ENCODE measurements around the gene ASPSCR1. TPM values are rescaled to one million over a fixed set of nuclear protein-coding genes. Genes with fewer than 3 reads are reported as not detected.

Gene ASPSCR1
- total RNA-seq, 1 experiment from 2014 or later: 54.9 TPM

DNA sequence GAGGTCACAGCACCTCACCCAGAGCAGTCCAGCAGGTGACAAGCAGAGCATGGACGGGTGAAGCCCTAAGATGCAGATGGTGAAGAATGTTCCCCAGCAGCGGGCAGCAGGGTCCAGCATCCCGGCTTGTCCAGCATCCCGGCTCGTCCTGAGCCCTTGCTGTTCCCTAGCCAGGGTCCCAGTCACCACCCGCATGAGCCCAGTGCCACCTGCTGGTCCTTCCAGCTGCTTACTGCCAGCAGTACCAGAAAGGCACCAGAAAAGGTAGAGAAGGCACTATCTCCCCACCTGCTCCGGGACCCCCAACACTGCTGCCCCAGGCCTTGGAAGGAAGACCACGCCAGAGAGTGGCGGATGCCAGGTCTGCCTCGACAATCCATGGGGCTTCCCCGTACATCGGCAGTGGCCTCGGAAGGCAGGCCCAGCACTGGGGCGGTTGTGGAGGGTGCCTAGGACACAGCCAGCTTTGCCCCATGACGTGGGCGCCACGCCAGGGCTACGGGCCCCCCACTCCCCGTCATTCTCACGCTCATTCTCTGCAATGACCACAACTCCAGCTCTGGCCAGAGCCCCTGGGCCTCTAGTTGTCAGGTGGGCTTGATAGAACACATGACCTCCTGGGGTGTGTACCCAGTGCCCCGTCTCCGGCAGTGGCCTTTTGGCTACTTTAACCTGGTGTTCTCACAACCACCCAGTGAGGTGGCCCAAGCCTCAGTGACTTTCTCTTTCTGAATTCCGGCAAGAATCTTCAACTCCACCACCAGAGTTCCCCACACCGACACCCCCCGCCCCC is 43.9 kb downstream of the ASPSCR1 start:
- H3K4me1 ChIP-seq (replicated peaks; ENCODE audit: insufficient read depth): peaks cover 6% of the 10 kb centered on the region; the same call in 1 of the 2 replicates
- H3K27ac ChIP-seq: no peak overlapping the region
- intact Hi-C loops (cut with micrococcal nuclease; ENCODE audit: unreplicated experiment): loop anchor here (1.0 to 5.0 kb wide), 2 partner anchors 62 to 339 kb away; partner anchors contain the start of genes ARL16 and HGS
- TSS peak; percentile 48 for BruUV-seq (replicated peaks)
- H3K36me3 ChIP-seq (ENCODE audit: low read depth): no peaks in the 10 kb centered on the region
- H4K20me1 ChIP-seq (ENCODE audit: insufficient read depth): peaks cover 5% of the 10 kb centered on the region; the same call in 1 of the 2 replicates
- peaks cover 11% of the 10 kb centered on the region; the same call in 1 of the 2 replicates for H3K79me2 ChIP-seq (ENCODE audit: low read depth)
- H2AFZ ChIP-seq: no peak overlapping the region
- peak overlapping the region; percentile 84; the same call in 1 of the 2 replicates for H3K4me3 ChIP-seq
- no peaks in the 10 kb centered on the region for H3K9me3 ChIP-seq (ENCODE audit: insufficient read depth, low read depth)
- POLR2A ChIA-PET (ENCODE audit: unreplicated experiment): interaction anchor here (0.6 kb wide), 1 partner anchor 154 kb away, joined by 3 read pairs; no protein-coding TSS in a partner anchor
- TF ChIP-seq, protein P1, sequence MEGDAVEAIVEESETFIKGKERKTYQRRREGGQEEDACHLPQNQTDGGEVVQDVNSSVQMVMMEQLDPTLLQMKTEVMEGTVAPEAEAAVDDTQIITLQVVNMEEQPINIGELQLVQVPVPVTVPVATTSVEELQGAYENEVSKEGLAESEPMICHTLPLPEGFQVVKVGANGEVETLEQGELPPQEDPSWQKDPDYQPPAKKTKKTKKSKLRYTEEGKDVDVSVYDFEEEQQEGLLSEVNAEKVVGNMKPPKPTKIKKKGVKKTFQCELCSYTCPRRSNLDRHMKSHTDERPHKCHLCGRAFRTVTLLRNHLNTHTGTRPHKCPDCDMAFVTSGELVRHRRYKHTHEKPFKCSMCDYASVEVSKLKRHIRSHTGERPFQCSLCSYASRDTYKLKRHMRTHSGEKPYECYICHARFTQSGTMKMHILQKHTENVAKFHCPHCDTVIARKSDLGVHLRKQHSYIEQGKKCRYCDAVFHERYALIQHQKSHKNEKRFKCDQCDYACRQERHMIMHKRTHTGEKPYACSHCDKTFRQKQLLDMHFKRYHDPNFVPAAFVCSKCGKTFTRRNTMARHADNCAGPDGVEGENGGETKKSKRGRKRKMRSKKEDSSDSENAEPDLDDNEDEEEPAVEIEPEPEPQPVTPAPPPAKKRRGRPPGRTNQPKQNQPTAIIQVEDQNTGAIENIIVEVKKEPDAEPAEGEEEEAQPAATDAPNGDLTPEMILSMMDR (conservative IDR thresholded peaks at IDR 0.05): peak; percentile 73
- TF ChIP-seq EZH2 (IDR thresholded peaks at IDR 0.05; ENCODE audit: low read depth): no peak
- no peaks in the 10 kb centered on the region for H3K27me3 ChIP-seq (ENCODE audit: insufficient read depth, low read depth)
- H3K4me2 ChIP-seq: peak overlapping the region; percentile 89
- no peaks in the 10 kb centered on the region for H3K9me2 ChIP-seq (ENCODE audit: insufficient read depth)
- CTCF ChIA-PET: interaction anchor here (1.5 to 3.2 kb wide), 5 partner anchors 16 to 109 kb away, joined by 3 to 18 read pairs (median 5); partner anchors contain the start of genes DCXR and NOTUM
- peak; percentile 45 to 85 for DNase-seq
- H3F3A ChIP-seq (ENCODE audit: insufficient read depth, low read depth): peaks cover 6% of the 10 kb centered on the region; the same call in 1 of the 2 replicates

DNA sequence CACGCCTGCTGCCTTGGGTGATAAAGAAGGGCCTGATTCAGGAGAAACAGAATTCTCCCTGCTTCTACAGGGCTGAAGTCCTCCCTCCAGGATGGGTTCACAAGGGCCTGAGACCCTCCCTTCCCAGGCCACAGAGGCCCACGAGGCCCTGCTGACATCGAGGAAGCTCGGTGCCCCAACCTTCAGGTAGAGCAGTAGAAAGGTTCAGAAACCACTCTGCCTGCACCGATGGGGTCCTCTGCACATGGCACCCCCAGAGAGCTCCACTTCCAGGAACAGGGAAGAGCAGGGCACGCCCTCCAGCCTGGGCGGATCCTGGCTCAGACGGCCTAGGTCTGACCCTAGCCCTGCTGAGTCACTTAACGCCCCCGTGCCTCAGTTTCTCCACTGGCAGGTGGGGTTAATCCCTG is 44.5 kb downstream of the ASPSCR1 start:
- peak overlapping the region; percentile 84 for H3K4me3 ChIP-seq
- peaks cover 6% of the 10 kb centered on the region; the same call in 1 of the 2 replicates for H3K4me1 ChIP-seq (replicated peaks; ENCODE audit: insufficient read depth)
- ChIA-PET CTCF (interaction anchor here (0.6 to 3.2 kb wide), 6 partner anchors 16 to 134 kb away, joined by 3 to 18 read pairs (median 5); partner anchors contain the start of genes DCXR and NOTUM), POLR2A (ENCODE audit: unreplicated experiment) (no interaction called here)
- peak in 1 of 2 experiments; percentile 25 for DNase-seq
- H3F3A ChIP-seq (ENCODE audit: insufficient read depth, low read depth): peaks cover 6% of the 10 kb centered on the region; the same call in 1 of the 2 replicates
- no peaks in the 10 kb centered on the region for H3K9me3 ChIP-seq (ENCODE audit: insufficient read depth, low read depth)
- no TSS peak for BruUV-seq (replicated peaks)
- no peaks in the 10 kb centered on the region for H3K27me3 ChIP-seq (ENCODE audit: insufficient read depth, low read depth)
- peak overlapping the region; percentile 79 for H2AFZ ChIP-seq
- H3K4me2 ChIP-seq: peak overlapping the region; percentile 89
- intact Hi-C loops (cut with micrococcal nuclease; ENCODE audit: unreplicated experiment): loop anchor here (1.0 to 5.0 kb wide), 4 partner anchors 63 to 340 kb away; partner anchors contain the start of genes ARHGDIA, ARL16 and HGS
- H3K9me2 ChIP-seq (ENCODE audit: insufficient read depth): no peaks in the 10 kb centered on the region
- TF ChIP-seq EZH2 (IDR thresholded peaks at IDR 0.05; ENCODE audit: low read depth): no peak
- TF ChIP-seq, protein P1 (conservative IDR thresholded peaks at IDR 0.05): no peak
- H3K79me2 ChIP-seq (ENCODE audit: low read depth): peaks cover 11% of the 10 kb centered on the region; the same call in 1 of the 2 replicates
- H4K20me1 ChIP-seq (ENCODE audit: insufficient read depth): peaks cover 5% of the 10 kb centered on the region; the same call in 1 of the 2 replicates
- no peaks in the 10 kb centered on the region for H3K36me3 ChIP-seq (ENCODE audit: low read depth)
- no peak overlapping the region for H3K27ac ChIP-seq

DNA sequence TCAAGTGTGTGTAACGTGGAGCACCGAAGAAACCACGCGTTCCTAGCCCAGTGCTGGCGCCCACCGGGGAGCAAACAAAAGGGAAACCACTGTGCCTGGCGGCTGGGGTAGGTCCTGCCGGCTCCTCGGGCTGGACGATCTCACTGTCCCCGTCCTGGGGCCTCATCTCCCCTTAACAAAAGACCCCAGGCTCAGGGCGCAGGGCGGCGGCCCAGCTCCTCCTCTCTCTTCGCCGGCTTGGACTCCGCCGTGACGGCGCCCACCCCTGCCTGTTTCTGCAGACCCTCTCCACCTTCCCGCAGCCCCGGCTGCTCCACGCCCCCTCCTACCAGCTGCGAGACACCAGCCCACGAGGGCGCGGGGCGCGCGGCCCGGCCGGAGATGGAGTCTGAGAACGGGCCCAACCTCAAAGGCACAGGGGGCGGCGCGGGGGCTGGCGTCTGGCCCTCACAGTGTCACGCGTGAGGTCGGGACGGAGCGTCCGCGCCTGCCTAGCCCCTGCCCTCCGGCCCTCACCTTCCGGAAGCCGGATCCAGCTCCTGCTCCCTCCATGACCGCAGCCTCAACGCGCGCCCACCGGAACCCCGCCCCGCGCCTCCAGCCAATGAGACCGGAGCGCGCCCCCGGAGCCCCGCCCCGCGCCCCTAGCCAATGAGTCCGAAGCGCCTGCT is 45.0 kb downstream of the ASPSCR1 start, which contains the start of gene CENPX:
TSS of gene CENPX (minus strand) at position 569 of the 671 bp plus-strand sequence. CDS start at position 552, 17 bp downstream.
- Histone ChIP-seq H3F3A (ENCODE audit: insufficient read depth, low read depth) (peaks cover 6% of the 10 kb centered on the region; the same call in 1 of the 2 replicates), H3K9me2 (ENCODE audit: insufficient read depth) (no peaks in the 10 kb centered on the region), H3K9me3 (ENCODE audit: insufficient read depth, low read depth) (no peaks in the 10 kb centered on the region), H3K4me2 (peak within 1 kb of the TSS; percentile 89), H3K79me2 (ENCODE audit: low read depth) (peaks cover 11% of the 10 kb centered on the region; the same call in 1 of the 2 replicates), H3K27ac (no peak within 1 kb of the TSS), H3K36me3 (ENCODE audit: low read depth) (no peaks in the 10 kb centered on the region), H4K20me1 (ENCODE audit: insufficient read depth) (peaks cover 5% of the 10 kb centered on the region; the same call in 1 of the 2 replicates), H3K4me1 (replicated peaks; ENCODE audit: insufficient read depth) (peaks cover 6% of the 10 kb centered on the region; the same call in 1 of the 2 replicates), H3K27me3 (ENCODE audit: insufficient read depth, low read depth) (no peaks in the 10 kb centered on the region), H2AFZ (peak within 1 kb of the TSS; percentile 79), H3K4me3 (peak within 1 kb of the TSS; percentile 84)
- intact Hi-C loops (cut with micrococcal nuclease; ENCODE audit: unreplicated experiment): loop anchor here (2.0 to 5.0 kb wide), 3 partner anchors 110 to 340 kb away; partner anchors contain the start of genes ARHGDIA, ARL16 and HGS
- ChIA-PET CTCF (interaction anchor here (0.6 to 3.2 kb wide), 10 partner anchors 15 to 300 kb away, joined by 3 to 18 read pairs (median 4); partner anchors contain the start of gene DCXR), POLR2A (ENCODE audit: unreplicated experiment) (interaction anchor here (0.5 to 1.0 kb wide), 7 partner anchors 19 to 524 kb away, joined by 3 to 14 read pairs (median 5); no protein-coding TSS in a partner anchor)
- BruUV-seq (replicated peaks): no TSS peak
- DNase-seq: peak in 1 of 2 experiments; percentile 25
- TF ChIP-seq EZH2 (IDR thresholded peaks at IDR 0.05; ENCODE audit: low read depth): no peak
- TF ChIP-seq, protein P1 (conservative IDR thresholded peaks at IDR 0.05): no peak
